Nephron progenitor cell (in vitro differentiated cells): ENCODE measurements around the gene RAP2C.

Experiments
- DNase-seq: peaks from one replicate; pipeline ENCODE4 v3.0.0; 2021
- H3K27ac Mint-ChIP-seq: 2 replicates; pipeline ENCODE4 v1.8.0; 2021; ENCODE audit warnings: mild to moderate bottlenecking, moderate library complexity, mixed read lengths
- H3K27me3 Mint-ChIP-seq: 2 replicates; pipeline ENCODE4 v1.8.0; 2021; ENCODE audit warnings: mild to moderate bottlenecking, low read depth, mixed read lengths; ENCODE audit not compliant: poor library complexity
- H3K36me3 Mint-ChIP-seq: 2 replicates; pipeline ENCODE4 v1.8.0; 2021; ENCODE audit warnings: low read depth, mixed read lengths
- H3K4me1 Mint-ChIP-seq: 2 replicates; pipeline ENCODE4 v1.8.0; 2021; ENCODE audit warnings: mixed read lengths
- H3K4me3 Mint-ChIP-seq: 2 replicates; pipeline ENCODE4 v1.8.0; 2021; ENCODE audit warnings: mild to moderate bottlenecking, moderate library complexity, mixed read lengths
- H3K9me3 Mint-ChIP-seq: 2 replicates; pipeline ENCODE4 v1.8.0; 2021; ENCODE audit warnings: mild to moderate bottlenecking, moderate library complexity, mixed read lengths
- TF ChIP-seq, protein P1 (sequence below): fragments of 200-600 bp; sonication (generic); IDR thresholded peaks from 2 replicates; pipeline ENCODE4 v1.5.0; 2021; ENCODE audit warnings: antibody characterized with exemption

Gene RAP2C

DNA sequence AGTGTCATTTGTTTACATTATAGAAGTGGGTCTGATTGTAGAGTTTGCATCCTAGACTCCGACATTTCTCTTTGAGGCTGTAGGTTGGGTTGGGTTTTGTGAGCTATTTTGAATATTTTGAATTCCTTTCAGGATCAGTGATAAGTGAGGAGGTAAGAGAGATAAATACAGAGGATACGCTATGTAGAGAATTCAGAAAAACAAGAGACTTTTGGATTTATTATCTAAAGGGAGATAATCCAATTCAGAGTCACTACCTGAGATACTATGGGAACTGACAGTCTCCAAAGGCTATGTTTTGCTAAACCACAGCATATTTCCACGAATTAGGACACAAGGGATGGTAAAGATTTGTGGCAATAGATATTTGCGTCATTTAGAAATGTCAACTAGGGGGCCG lies 16.9 kb upstream of the RAP2C start:
- no peaks in the 10 kb centered on the region for H3K4me1 Mint-ChIP-seq
- no peak for DNase-seq
- peaks cover 16% of the 10 kb centered on the region for H3K36me3 Mint-ChIP-seq
- TF ChIP-seq, protein P1, sequence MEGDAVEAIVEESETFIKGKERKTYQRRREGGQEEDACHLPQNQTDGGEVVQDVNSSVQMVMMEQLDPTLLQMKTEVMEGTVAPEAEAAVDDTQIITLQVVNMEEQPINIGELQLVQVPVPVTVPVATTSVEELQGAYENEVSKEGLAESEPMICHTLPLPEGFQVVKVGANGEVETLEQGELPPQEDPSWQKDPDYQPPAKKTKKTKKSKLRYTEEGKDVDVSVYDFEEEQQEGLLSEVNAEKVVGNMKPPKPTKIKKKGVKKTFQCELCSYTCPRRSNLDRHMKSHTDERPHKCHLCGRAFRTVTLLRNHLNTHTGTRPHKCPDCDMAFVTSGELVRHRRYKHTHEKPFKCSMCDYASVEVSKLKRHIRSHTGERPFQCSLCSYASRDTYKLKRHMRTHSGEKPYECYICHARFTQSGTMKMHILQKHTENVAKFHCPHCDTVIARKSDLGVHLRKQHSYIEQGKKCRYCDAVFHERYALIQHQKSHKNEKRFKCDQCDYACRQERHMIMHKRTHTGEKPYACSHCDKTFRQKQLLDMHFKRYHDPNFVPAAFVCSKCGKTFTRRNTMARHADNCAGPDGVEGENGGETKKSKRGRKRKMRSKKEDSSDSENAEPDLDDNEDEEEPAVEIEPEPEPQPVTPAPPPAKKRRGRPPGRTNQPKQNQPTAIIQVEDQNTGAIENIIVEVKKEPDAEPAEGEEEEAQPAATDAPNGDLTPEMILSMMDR, result no peak
- H3K27ac Mint-ChIP-seq, result no peak overlapping the region
- no peak overlapping the region for H3K4me3 Mint-ChIP-seq
- peaks cover 4% of the 10 kb centered on the region for H3K9me3 Mint-ChIP-seq
- H3K27me3 Mint-ChIP-seq, result no peaks in the 10 kb centered on the region

DNA sequence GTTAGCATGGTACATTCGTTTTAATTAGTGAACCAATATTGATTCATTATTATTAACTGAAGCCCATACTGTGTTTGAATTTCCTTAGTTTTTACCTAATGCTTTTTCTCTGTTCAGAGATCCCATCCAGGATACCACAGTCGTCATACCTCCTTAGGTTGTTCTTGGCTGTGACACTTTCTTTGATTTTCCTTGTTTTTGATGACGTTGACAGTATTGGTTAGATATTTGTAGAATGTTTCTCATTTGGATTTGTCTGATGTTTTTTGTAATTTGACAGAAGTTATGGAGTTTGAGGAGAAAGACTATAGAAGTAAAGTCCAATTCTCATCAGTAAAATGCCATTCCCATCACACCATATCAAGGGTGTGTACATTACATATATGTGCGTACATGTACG lies 16.2 kb upstream of the RAP2C start:
- peaks cover 4% of the 10 kb centered on the region for H3K9me3 Mint-ChIP-seq
- no peaks in the 10 kb centered on the region for H3K4me1 Mint-ChIP-seq
- peaks cover 10% of the 10 kb centered on the region for H3K36me3 Mint-ChIP-seq
- no peaks in the 10 kb centered on the region for H3K27me3 Mint-ChIP-seq
- H3K4me3 Mint-ChIP-seq, result no peak overlapping the region
- no peak overlapping the region for H3K27ac Mint-ChIP-seq
- DNase-seq, result no peak
- TF ChIP-seq, protein P1, result no peak

DNA sequence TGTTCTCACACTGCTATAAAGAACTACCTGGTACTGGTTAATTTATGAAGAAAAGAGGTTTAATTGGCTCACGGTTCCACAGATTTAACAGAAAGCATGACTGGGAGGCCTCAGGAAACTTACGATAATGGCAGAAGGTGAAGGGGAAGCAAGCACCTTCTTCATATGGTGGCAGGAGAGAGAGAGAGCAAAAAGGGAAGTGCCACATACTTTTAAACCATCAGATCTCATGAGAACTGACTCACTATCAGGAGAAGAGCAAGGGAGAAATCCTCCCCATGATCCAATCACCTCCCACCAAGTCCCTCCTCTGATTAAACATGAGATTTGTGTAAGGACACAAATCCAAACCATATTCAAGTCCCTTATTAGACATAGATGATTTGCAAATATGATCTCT lies 12.3 kb upstream of the RAP2C start:
- Mint-ChIP-seq H3K36me3 (peaks cover 9% of the 10 kb centered on the region), H3K27me3 (no peaks in the 10 kb centered on the region), H3K4me1 (peaks cover 9% of the 10 kb centered on the region), H3K27ac (no peak overlapping the region), H3K9me3 (peaks cover 4% of the 10 kb centered on the region), H3K4me3 (no peak overlapping the region)
- TF ChIP-seq, protein P1, result no peak
- no peak for DNase-seq

DNA sequence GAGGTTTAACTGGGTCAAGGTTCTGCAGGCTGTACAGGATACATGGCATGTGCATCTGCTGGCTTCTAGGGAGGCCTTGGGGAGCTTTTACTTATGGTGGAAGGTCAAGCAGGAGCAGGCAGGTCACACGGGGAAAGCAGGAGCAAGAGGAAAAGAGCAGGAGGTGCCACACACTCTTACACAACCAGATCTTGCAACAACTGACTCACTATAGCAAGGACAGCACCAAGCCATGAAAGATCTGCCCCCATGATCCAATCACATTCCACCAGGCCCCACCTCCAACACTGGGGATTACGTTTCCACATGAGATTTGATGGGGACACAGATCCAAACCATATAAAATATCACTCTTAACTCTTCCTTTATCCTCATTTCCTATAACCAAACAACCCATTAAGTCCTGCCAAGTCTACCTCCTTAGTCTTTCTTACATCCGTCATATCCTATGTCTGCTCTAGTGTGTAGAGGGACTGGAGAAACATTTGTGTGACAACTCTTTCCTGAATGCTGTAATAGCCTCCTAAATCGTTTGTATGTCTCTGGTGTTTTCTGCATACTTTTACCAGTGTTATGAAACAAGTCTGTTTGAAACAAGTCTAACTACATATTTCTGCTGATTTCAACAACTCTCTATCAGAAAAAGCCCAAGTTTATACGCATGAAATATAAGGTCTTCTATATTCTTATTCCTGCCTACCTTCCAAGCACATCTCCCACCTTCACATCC lies 8.3 kb upstream of the RAP2C start:
- TF ChIP-seq, protein P1, result no peak
- DNase-seq, result no peak
- no peaks in the 10 kb centered on the region for H3K27me3 Mint-ChIP-seq
- no peak overlapping the region for H3K4me3 Mint-ChIP-seq
- H3K4me1 Mint-ChIP-seq, result peaks cover 9% of the 10 kb centered on the region
- H3K36me3 Mint-ChIP-seq, result peaks cover 4% of the 10 kb centered on the region
- no peaks in the 10 kb centered on the region for H3K9me3 Mint-ChIP-seq
- no peak overlapping the region for H3K27ac Mint-ChIP-seq

DNA sequence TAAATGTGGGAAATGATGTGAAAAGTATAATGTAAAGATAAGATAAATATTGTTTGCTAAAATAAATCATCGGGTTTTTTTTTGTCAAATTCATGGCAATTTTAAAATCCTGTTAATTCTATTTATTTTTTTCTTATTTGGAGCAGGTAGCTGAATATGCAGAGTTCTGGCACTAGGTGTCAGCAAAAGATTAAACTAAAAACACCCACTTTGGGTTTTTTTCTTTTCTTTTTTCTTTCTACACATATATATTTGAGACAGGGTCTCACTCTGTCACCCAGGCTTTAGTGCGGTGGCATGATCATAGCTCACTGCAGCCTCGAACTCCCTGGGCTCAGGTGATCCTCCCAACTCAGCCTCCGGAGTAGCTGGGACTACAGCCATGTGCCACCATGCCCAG lies 6.9 kb upstream of the RAP2C start:
- TF ChIP-seq, protein P1, result peak; percentile 49
- Mint-ChIP-seq H3K27ac (no peak overlapping the region), H3K4me1 (peaks cover 9% of the 10 kb centered on the region), H3K9me3 (no peaks in the 10 kb centered on the region), H3K4me3 (no peak overlapping the region), H3K36me3 (no peaks in the 10 kb centered on the region), H3K27me3 (no peaks in the 10 kb centered on the region)
- DNase-seq, result no peak
